GM21737 (cell line): ENCODE results near the gene DAB1.
A peak's percentile ranks its signal among the peaks of the same experiment; 100 is the strongest.

Experiments
- ATAC-seq: cut with Tn5 transposase; IDR thresholded peaks from one replicate; pipeline ENCODE4 v1.9.1; 2021; ENCODE audit warnings: mild to moderate bottlenecking, moderate library complexity; ENCODE audit not compliant: unreplicated experiment

The DAB1 gene

GRCh38 chr1:57321776-57322175 is 102.1 kb downstream of the DAB1 start:
- ATAC-seq: no peak

- no peak for ATAC-seq
Observed at GRCh38 chr1:57319791-57320190, 104.1 kb downstream of the DAB1 start.

GRCh38 chr1:57319165-57319564 is 104.7 kb downstream of the DAB1 start:
- no peak for ATAC-seq

GRCh38 chr1:57316861-57317260 is 107.0 kb downstream of the DAB1 start:
- ATAC-seq: no peak

- no peak for ATAC-seq
Observed at GRCh38 chr1:57316291-57316690, 107.6 kb downstream of the DAB1 start.

- ATAC-seq: no peak
Observed at GRCh38 chr1:57312869-57313268, 111.0 kb downstream of the DAB1 start.

- no peak for ATAC-seq
Observed at GRCh38 chr1:57311411-57311810, 112.4 kb downstream of the DAB1 start.

GRCh38 chr1:57311006-57311405 is 112.9 kb downstream of the DAB1 start:
- no peak for ATAC-seq

- no peak for ATAC-seq
Observed at GRCh38 chr1:57309630-57310029, 114.2 kb downstream of the DAB1 start.

GRCh38 chr1:57307392-57308170 is 116.3 kb downstream of the DAB1 start:
- ATAC-seq: peak; percentile 94

- no peak for ATAC-seq
Observed at GRCh38 chr1:57304591-57304990, 119.3 kb downstream of the DAB1 start.

- ATAC-seq: no peak
Observed at GRCh38 chr1:57302812-57303596, 120.9 kb downstream of the DAB1 start.

GRCh38 chr1:57300186-57300585 is 123.7 kb downstream of the DAB1 start:
- ATAC-seq: no peak

GRCh38 chr1:57296726-57297250 is 127.1 kb downstream of the DAB1 start:
- no peak for ATAC-seq

GRCh38 chr1:57295326-57295725 is 128.5 kb downstream of the DAB1 start:
- ATAC-seq: no peak

GRCh38 chr1:57294177-57294576 is 129.7 kb downstream of the DAB1 start:
- ATAC-seq: no peak

GRCh38 chr1:57293214-57293613 is 130.6 kb downstream of the DAB1 start:
- no peak for ATAC-seq

- ATAC-seq: no peak
Observed at GRCh38 chr1:57289781-57290180, 134.1 kb downstream of the DAB1 start.

GRCh38 chr1:57285992-57286391 is 137.9 kb downstream of the DAB1 start:
- no peak for ATAC-seq

GRCh38 chr1:57282411-57282810 is 141.4 kb downstream of the DAB1 start:
- ATAC-seq: no peak

- no peak for ATAC-seq
Observed at GRCh38 chr1:57281324-57281723, 142.5 kb downstream of the DAB1 start.
